Renal cortical epithelial cell (primary cell): Measurements from ENCODE around the gene NKAIN2. TPM values are rescaled to one million over a fixed set of nuclear protein-coding genes. Genes with fewer than 3 reads are reported as not detected.
"Not testable (repeated sequence)": the region's sequence is repeated elsewhere in the genome, so short reads cannot be mapped to it uniquely, and the experiment has no call there.

Experiments used
- DNase-seq: peaks from one replicate; pipeline ENCODE4 v3.0.0-alpha.2; 2011; ENCODE audit warnings: low read depth
- total RNA-seq: library from RNA; depleted of rRNA; stranded (reverse); fragments of >200 nt; gene quantifications from 2 replicates; pipeline ENCODE4 v1.2.3, GENCODE V29; 2014

NKAIN2 gene
- total RNA-seq, 1 donor from 2014 or later: not detected

- DNase-seq: no peak
Measured at GRCh38 chr6:124679387-124679786, 875.7 kb downstream of the NKAIN2 start.

- DNase-seq: no peak
Measured at GRCh38 chr6:124682751-124683150, 879.1 kb downstream of the NKAIN2 start.

- no peak for DNase-seq
Measured at GRCh38 chr6:124683507-124683906, 879.8 kb downstream of the NKAIN2 start.

- DNase-seq: no peak
Measured at GRCh38 chr6:124684621-124685020, 881.0 kb downstream of the NKAIN2 start.

- DNase-seq: no peak
Measured at GRCh38 chr6:124688369-124688768, 884.7 kb downstream of the NKAIN2 start.

- no peak for DNase-seq
Measured at GRCh38 chr6:124694139-124694705, 890.6 kb downstream of the NKAIN2 start.

GRCh38 chr6:124699038-124699437, 895.4 kb downstream of the NKAIN2 start:
- no peak for DNase-seq

GRCh38 chr6:124703541-124703940, 899.9 kb downstream of the NKAIN2 start:
- no peak for DNase-seq

- not testable (repeated sequence) for DNase-seq
Measured at GRCh38 chr6:124712532-124712931, 908.9 kb downstream of the NKAIN2 start.

GRCh38 chr6:124714728-124715127, 911.1 kb downstream of the NKAIN2 start:
- no peak for DNase-seq

- no peak for DNase-seq
Measured at GRCh38 chr6:124719913-124720312, 916.2 kb downstream of the NKAIN2 start.

GRCh38 chr6:124721331-124721730, 917.7 kb downstream of the NKAIN2 start:
- no peak for DNase-seq

GRCh38 chr6:124722141-124722878, 918.6 kb downstream of the NKAIN2 start:
- no peak for DNase-seq

- no peak for DNase-seq
Measured at GRCh38 chr6:124723671-124724070, 920.0 kb downstream of the NKAIN2 start.

- DNase-seq: not testable (repeated sequence)
Measured at GRCh38 chr6:124737804-124738203, 934.1 kb downstream of the NKAIN2 start.

- no peak for DNase-seq
Measured at GRCh38 chr6:124738482-124738881, 934.8 kb downstream of the NKAIN2 start.

GRCh38 chr6:124741341-124741740, 937.7 kb downstream of the NKAIN2 start:
- DNase-seq: no peak

GRCh38 chr6:124742971-124743370, 939.3 kb downstream of the NKAIN2 start:
- DNase-seq: peak; percentile 7

- no peak for DNase-seq
Measured at GRCh38 chr6:124743420-124743819, 939.8 kb downstream of the NKAIN2 start.

GRCh38 chr6:124747349-124747748, 943.7 kb downstream of the NKAIN2 start:
- DNase-seq: no peak

GRCh38 chr6:124748778-124749177, 945.1 kb downstream of the NKAIN2 start:
- DNase-seq: no peak

GRCh38 chr6:124753001-124753400, 949.3 kb downstream of the NKAIN2 start:
- DNase-seq: no peak

- no peak for DNase-seq
Measured at GRCh38 chr6:124753562-124754105, 950.0 kb downstream of the NKAIN2 start.
